Left lung (tissue), 10 donors: Measurements from ENCODE around the gene MARF1. TPM values are rescaled to one million over a fixed set of nuclear protein-coding genes. Genes with fewer than 3 reads are reported as not detected.
"Not testable (repeated sequence)": the region's sequence is repeated elsewhere in the genome, so short reads cannot be mapped to it uniquely, and the experiment has no call there.

Experiments
- ATAC-seq: fragments of 200-7000 bp; cut with Tn5 transposase; one replicate; pipeline ENCODE4 v1.9.1; 2020; ENCODE audit warnings: moderate library complexity
- DNase-seq, 4 donors: peaks; one replicate each; pipeline ENCODE4 v3.0.0-alpha.2; 2013 to 2020
- H3K27ac ChIP-seq, 2 donors: fragments of 200-600 bp; sonication (generic) in 1 of 2; one replicate each; pipeline versions ENCODE4 v1.5.0 to v1.8.0; 2020 to 2021
- H3K27me3 ChIP-seq, 2 donors: fragments of 200-600 bp; sonication (generic) in 1 of 2; one replicate each; pipeline versions ENCODE4 v1.5.0 to v1.8.0; 2020 to 2021
- H3K36me3 ChIP-seq, 2 donors: fragments of 200-600 bp; sonication (generic) in 1 of 2; one replicate each; pipeline versions ENCODE4 v1.5.0 to v1.8.0; 2020 to 2021
- H3K4me1 ChIP-seq, 2 donors: fragments of 200-600 bp; one replicate each; pipeline ENCODE4 v1.8.0; 2021
- H3K4me3 ChIP-seq, 2 donors: fragments of 200-600 bp; sonication (generic) in 1 of 2; one replicate each; pipeline versions ENCODE4 v1.5.0 to v1.8.0; 2020 to 2021; ENCODE audit warnings: mild to moderate bottlenecking in 1 of 2
- H3K9me3 ChIP-seq, 2 donors: fragments of 200-600 bp; sonication (generic) in 1 of 2; one replicate each; pipeline versions ENCODE4 v1.5.0 to v1.8.0; 2020 to 2021
- intact Hi-C, 2 donors: fragments of 100-400 bp; cut with DNase I; formaldehyde crosslinking; loops; one replicate each; pipeline versions ENCODE4 v1.11.2 to v1.14.2; 2022
- polyA plus RNA-seq, 6 donors: library from polyadenylated mRNA; unstranded; fragments of 120-200 nt; gene quantifications; one replicate each; pipeline ENCODE4 v1.2.1, GENCODE V29; 2013; ENCODE audit not compliant: insufficient read length in 6 of 6
- total RNA-seq, 2 donors: library from RNA; stranded (reverse); fragmentation: NEBNext Ultra II Directional; extraction: Animal tissue kit (Norgen Biotek cat#: 25700); gene quantifications; one replicate each; pipeline ENCODE4 v1.2.1, GENCODE V29; 2021
- TF ChIP-seq, protein P1 (sequence below), 2 donors: fragments of 200-600 bp; sonication (generic) in 1 of 2; IDR thresholded peaks; one replicate each; pipeline versions ENCODE4 v1.5.0 to v1.8.0; 2021; ENCODE audit warnings: antibody characterized with exemption in 2 of 2
- donor health status: DM: no; HTN: yes; CAD: no.
- donor health status: DM: no; HTN: no; CAD: no.

Gene MARF1
- total and polyA plus RNA-seq, 8 donors: 60.1 to 86.1 (median 71.0) TPM

DNA sequence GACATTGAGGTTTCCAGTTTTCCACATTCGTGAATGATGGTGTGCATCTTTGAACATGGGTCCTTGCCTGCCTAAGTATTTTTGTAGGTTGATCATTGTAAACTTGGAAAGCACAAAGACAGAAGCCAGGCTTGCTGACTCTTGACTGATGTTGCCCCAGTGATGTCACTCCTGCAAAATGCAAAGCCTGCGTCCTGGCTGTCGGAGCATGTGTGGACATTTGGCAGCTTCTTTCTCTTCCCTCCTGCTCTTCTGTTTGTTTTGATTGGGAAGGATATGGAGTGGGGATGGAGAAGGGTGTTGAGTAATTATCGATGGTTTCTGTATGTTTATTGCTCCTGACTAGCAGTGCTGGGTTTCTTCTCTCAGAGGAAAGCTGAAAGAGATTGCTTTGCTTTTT lies 10.3 kb upstream of the MARF1 start:
- DNase-seq (peak in 1 of 4 donors; percentile 63), ATAC-seq (no peak)
- intact Hi-C loops: no loop called here

DNA sequence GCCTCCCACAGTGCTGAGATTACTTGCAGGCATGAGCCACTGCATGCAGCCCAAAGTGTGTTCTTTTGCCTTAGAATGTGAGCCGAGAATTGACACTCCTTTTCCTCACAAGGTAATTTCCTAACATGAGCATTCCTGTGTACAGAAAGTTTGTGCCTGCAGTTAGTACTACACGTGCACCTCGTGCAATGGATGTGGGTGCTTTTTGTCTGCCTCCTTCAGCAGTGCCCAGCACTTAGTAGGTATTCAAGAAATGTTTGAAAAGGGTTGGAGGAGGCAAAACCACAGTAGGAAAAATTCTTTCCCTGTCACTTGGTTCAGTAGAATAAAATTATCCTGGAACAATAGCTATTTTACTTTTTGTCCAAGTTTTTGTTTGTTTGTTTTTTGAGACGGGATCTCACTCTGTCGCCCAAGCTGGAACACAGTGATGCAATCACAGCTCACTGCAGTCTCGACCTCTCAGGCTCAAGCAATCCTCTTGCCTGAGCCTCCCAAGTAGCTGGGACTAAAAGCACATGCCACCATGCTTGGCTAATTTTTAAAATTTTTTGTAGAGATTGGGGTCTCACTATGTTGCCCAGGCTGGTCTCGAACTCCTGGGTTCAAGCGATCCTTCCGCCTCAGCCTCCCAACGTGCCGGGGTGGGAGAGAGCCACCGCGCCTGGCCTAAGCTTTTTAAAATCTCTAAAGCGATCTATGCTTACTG lies 9.5 kb upstream of the MARF1 start:
- DNase-seq (no peak), ATAC-seq (no peak)
- TF ChIP-seq, protein P1, sequence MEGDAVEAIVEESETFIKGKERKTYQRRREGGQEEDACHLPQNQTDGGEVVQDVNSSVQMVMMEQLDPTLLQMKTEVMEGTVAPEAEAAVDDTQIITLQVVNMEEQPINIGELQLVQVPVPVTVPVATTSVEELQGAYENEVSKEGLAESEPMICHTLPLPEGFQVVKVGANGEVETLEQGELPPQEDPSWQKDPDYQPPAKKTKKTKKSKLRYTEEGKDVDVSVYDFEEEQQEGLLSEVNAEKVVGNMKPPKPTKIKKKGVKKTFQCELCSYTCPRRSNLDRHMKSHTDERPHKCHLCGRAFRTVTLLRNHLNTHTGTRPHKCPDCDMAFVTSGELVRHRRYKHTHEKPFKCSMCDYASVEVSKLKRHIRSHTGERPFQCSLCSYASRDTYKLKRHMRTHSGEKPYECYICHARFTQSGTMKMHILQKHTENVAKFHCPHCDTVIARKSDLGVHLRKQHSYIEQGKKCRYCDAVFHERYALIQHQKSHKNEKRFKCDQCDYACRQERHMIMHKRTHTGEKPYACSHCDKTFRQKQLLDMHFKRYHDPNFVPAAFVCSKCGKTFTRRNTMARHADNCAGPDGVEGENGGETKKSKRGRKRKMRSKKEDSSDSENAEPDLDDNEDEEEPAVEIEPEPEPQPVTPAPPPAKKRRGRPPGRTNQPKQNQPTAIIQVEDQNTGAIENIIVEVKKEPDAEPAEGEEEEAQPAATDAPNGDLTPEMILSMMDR (IDR thresholded peaks at IDR 0.05): no peak
- H3K27me3 ChIP-seq: no peaks in the 10 kb centered on the region
- H3K9me3 ChIP-seq: no peaks in the 10 kb centered on the region
- H3K4me3 ChIP-seq: no peak overlapping the region
- no peaks in the 10 kb centered on the region for H3K36me3 ChIP-seq
- peaks cover 3 to 33% of the 10 kb centered on the region in 2 donors for H3K4me1 ChIP-seq
- no peak overlapping the region for H3K27ac ChIP-seq
- intact Hi-C loops: no loop called here

More for the DNA sequence above, 10.3 kb upstream of the MARF1 start:
- H3K36me3 ChIP-seq: no peaks in the 10 kb centered on the region
- TF ChIP-seq, protein P1 (IDR thresholded peaks at IDR 0.05): no peak
- H3K27me3 ChIP-seq: no peaks in the 10 kb centered on the region
- H3K9me3 ChIP-seq: no peaks in the 10 kb centered on the region
- H3K4me1 ChIP-seq: peaks cover 3 to 33% of the 10 kb centered on the region in 2 donors
- no peak overlapping the region for H3K27ac ChIP-seq
- H3K4me3 ChIP-seq: no peak overlapping the region

DNA sequence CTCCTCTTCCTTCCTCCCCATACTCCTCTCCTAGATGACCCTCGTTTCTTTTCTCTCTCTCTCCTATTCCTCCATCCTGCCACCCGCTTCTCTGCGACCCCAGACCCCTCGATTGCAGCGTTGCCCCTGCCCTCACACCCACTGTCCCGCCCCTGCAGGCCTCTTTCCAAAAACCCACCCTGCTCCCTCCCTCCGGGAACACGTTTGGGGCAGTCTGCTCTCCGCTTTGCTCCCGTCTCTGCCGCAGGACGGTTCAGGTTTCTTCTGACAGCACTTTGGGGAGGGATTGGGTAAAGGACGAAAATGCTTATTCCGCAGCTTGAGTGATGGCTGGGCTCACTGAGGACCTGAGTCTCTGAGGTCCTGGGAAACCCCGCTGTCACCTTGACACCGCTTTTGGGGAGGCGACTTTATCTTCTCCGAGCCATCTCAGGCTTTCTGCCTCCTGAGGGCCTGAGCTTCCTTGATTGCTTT lies 7.8 kb upstream of the MARF1 start:
- peaks cover 3 to 33% of the 10 kb centered on the region in 2 donors for H3K4me1 ChIP-seq
- TF ChIP-seq, protein P1 (IDR thresholded peaks at IDR 0.05): no peak
- H3K36me3 ChIP-seq: no peaks in the 10 kb centered on the region
- H3K27ac ChIP-seq: peak overlapping the region; percentile 86 to 94
- H3K9me3 ChIP-seq: no peaks in the 10 kb centered on the region
- peak; percentile 32 for ATAC-seq
- intact Hi-C loops: no loop called here
- no peaks in the 10 kb centered on the region for H3K27me3 ChIP-seq
- H3K4me3 ChIP-seq: peak overlapping the region; percentile 95 to 97
- peak in 2 of 4 donors; percentile 36 to 52 for DNase-seq

DNA sequence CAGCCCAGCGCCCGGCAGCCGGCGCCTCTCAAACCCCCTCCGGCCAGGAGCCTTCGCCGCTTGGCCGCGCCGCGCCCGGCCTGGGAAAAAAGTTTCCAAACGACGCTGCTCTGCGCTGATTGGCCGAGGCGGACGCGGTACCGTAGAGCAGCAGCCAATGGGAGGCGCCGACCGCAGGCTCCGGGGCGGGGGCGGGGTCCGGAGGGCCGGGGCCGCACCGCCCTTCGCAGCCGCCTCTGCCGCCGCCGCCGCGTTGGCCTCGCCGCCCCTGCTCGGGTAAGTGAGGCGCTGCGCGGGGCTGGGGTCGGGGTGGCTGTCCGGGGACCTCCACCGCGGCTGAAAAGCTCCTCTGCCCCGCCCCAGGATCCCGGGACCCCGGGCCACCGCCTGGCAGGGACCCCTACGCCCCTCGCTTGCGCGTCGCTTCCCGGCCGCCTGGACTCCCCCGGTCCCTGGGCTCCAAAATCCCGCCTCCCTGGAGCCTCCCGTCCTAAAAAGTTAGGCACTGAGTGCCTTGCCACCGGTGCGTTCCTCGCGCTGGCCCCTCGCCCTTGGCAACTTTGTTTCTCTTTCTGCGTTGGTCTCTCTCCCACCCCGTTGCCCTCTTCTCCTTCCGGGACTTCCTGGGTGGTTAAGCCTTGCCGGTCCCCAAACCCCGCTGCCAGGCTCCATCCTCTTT lies 7.2 kb upstream of the MARF1 start, which contains the start of gene NDE1:
TSS of gene NDE1 (plus strand) at position 227 of the 679 bp plus-strand sequence. CDS start 14,534 bp downstream, outside the sequence.
- peak; percentile 100 for ATAC-seq
- Histone ChIP-seq H3K27me3 (no peaks in the 10 kb centered on the region), H3K4me1 (peaks cover 3 to 33% of the 10 kb centered on the region in 2 donors), H3K9me3 (no peaks in the 10 kb centered on the region), H3K27ac (peak within 1 kb of the TSS; percentile 86 to 94), H3K36me3 (no peaks in the 10 kb centered on the region), H3K4me3 (peak within 1 kb of the TSS; percentile 95 to 97)
- peak; percentile 88 to 98 (median 94) for DNase-seq
- intact Hi-C loops: no loop called here
- TF ChIP-seq, protein P1 (IDR thresholded peaks at IDR 0.05): no peak

DNA sequence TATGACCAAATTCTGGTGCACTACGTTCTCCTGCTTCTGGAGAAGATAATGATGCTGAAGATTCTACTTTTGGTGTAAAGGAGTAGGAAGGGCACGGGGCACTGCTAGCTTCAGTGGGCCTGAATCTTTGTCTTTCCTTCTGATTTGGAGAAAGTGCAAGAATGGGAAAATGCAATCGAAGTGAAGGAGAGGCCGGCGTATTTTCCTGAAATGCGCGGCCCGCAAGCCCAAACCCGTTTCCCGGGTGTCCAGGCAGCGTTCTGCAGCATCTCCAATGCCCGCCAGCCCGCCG lies 6.7 kb upstream of the MARF1 start:
- Histone ChIP-seq H3K9me3 (no peaks in the 10 kb centered on the region), H3K36me3 (no peaks in the 10 kb centered on the region), H3K4me3 (peak overlapping the region; percentile 95 to 97), H3K27ac (peak overlapping the region; percentile 86 to 94), H3K4me1 (peaks cover 3 to 33% of the 10 kb centered on the region in 2 donors), H3K27me3 (no peaks in the 10 kb centered on the region)
- TF ChIP-seq, protein P1 (IDR thresholded peaks at IDR 0.05): no peak
- ATAC-seq (no peak), DNase-seq (no peak)
- intact Hi-C loops: no loop called here

DNA sequence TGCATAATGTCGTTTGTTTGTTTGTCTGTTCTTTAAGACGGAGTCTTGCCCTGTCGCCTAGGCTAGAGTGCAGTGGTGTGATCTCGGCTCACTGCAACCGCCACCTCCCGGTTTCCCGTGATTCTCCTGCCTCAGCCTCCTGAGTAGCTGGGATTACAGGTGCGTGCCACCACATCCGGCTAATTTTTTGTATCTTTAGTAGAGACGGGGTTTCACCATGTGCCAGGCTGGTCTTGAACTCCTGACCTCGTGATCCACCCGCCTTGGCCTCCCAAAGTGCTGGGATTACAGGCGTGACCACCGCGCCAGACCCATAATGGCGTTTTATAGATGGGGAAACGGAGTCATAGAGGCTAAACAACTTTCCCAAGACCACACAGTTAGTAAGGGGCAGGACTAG lies 6.4 kb upstream of the MARF1 start:
- H3K27me3 ChIP-seq, intact Hi-C loops, ATAC-seq, DNase-seq, H3K9me3 ChIP-seq, H3K36me3 ChIP-seq: not testable (repeated sequence)
- H3K4me3 ChIP-seq: peak overlapping the region; percentile 95 to 97
- peak overlapping the region in 1 of 2 donors; percentile 94 for H3K27ac ChIP-seq
- H3K4me1 ChIP-seq: peaks cover 3 to 37% of the 10 kb centered on the region in 2 donors
